HAP-1 (cell line): Measurements from ENCODE around the gene NES.

Experiments used
- DNase-seq, 2 experiments: peaks; one replicate each; pipeline ENCODE4 v3.0.0-alpha.2; 2016 to 2020; ENCODE audit warnings: low spot score in 2 of 2
- H3K27me3 ChIP-seq: fragments of 250-450 bp; sonication (Bioruptor Pico); 2 replicates; pipeline ENCODE4 v1.5.1; 2020; ENCODE audit warnings: low read depth, mild to moderate bottlenecking, moderate library complexity
- H3K36me3 ChIP-seq: fragments of 250-450 bp; sonication (Bioruptor Pico); replicated peaks from 2 replicates; pipeline ENCODE4 v1.5.1; 2020; ENCODE audit warnings: mild to moderate bottlenecking
- H3K4me1 ChIP-seq: fragments of 250-450 bp; sonication (Bioruptor Pico); 2 replicates; pipeline ENCODE4 v1.5.1; 2020; ENCODE audit warnings: mild to moderate bottlenecking
- H3K4me3 ChIP-seq: fragments of 250-450 bp; sonication (Bioruptor Pico); 2 replicates; pipeline ENCODE4 v1.5.1; 2020; ENCODE audit warnings: mild to moderate bottlenecking, moderate library complexity
- H3K9me3 ChIP-seq: fragments of 250-450 bp; sonication (Bioruptor Pico); 2 replicates; pipeline ENCODE4 v1.5.1; 2020; ENCODE audit warnings: mild to moderate bottlenecking, moderate library complexity
- in situ Hi-C: fragments of 300-500 bp; cut with MboI; formaldehyde crosslinking; loops from 3 replicates; pipeline ENCODE4 v1.14.3; 2020; ENCODE audit warnings: low sequenced_read_pairs, inconsistent platforms, mixed read lengths

The NES gene

DNA sequence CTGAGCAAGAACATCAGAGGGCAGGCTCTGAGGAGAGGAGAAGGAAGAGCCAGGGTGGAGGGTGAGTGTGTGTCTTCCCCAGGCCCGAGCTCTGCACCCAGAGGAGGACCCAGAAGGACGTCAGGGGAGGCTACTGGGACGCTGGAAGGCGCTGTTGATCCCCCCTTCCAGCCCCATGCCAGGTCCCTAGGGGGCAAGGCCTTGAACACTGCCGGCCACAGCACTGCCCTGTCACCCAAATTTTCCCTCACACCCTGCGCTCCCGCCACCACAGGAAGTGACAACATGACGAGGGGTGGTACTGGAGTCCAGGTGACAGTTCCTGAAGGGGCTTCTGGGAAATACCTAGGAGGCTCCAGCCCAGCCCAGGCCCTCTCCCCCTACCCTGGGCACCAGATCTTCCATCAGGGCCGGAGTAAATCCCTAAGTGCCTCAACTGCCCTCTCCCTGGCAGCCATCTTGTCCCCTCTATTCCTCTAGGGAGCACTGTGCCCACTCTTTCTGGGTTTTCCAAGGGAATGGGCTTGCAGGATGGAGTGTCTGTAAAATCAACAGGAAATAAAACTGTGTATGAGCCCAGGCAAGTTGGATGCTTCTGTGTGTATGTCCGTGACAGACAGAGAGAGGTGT is 18.1 kb downstream of the NES start:
- Histone ChIP-seq H3K9me3 (no peaks in the 10 kb centered on the region), H3K36me3 (no peaks in the 10 kb centered on the region; the same call in 1 of the 2 replicates), H3K27me3 (no peaks in the 10 kb centered on the region), H3K4me3 (no peak overlapping the region), H3K4me1 (peaks cover 25% of the 10 kb centered on the region)
- in situ Hi-C loops: no loop called here
- DNase-seq: no peak

GRCh38 chr1:156658496-156658895 is 18.7 kb downstream of the NES start:
- DNase-seq: no peak
- Histone ChIP-seq H3K4me1 (peaks cover 25% of the 10 kb centered on the region), H3K27me3 (no peaks in the 10 kb centered on the region), H3K4me3 (no peak overlapping the region), H3K9me3 (no peaks in the 10 kb centered on the region), H3K36me3 (no peaks in the 10 kb centered on the region; the same call in 1 of the 2 replicates)
- in situ Hi-C loops: no loop called here

- no peaks in the 10 kb centered on the region for H3K9me3 ChIP-seq
- H3K4me1 ChIP-seq: peaks cover 25% of the 10 kb centered on the region
- no peak for DNase-seq
- in situ Hi-C loops: no loop called here
- H3K4me3 ChIP-seq: peak overlapping the region; percentile 1
- H3K36me3 ChIP-seq: no peaks in the 10 kb centered on the region; the same call in 1 of the 2 replicates
- H3K27me3 ChIP-seq: no peaks in the 10 kb centered on the region
Observed at GRCh38 chr1:156657741-156658319, 19.4 kb downstream of the NES start.

GRCh38 chr1:156656806-156657740 is 20.1 kb downstream of the NES start:
- in situ Hi-C loops: no loop called here
- Histone ChIP-seq H3K4me3 (peak overlapping the region; percentile 1), H3K27me3 (no peaks in the 10 kb centered on the region), H3K4me1 (peaks cover 20% of the 10 kb centered on the region), H3K9me3 (no peaks in the 10 kb centered on the region), H3K36me3 (no peaks in the 10 kb centered on the region; the same call in 1 of the 2 replicates)
- peak; percentile 63 to 79 for DNase-seq

DNA sequence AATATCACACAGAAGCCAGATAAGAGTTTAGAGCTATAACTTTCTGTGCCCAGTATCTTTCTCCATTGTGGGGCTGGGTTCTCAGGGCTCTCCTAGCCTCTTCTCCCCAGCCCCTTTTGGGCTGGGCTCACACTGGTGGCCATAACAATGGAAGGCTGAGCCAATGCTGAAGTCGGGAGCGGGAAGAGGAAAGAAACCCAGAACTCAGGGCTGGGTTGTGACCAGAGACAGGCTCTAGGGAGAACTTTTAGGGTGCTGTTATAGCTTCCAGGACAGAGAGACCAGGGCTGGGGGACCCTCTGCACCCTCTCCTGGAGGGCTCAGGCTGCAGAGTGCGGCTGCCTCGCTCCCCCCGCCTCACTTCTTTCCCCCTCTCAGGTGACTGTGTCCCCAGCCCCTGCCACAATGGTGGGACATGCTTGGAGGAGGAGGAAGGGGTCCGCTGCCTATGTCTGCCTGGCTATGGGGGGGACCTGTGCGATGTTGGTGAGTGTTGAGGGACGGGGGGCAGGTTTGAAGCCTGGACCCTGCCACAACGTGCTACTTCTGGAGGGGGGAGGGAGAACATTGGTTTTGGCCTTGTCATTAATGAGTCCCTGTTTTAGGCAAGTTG is 21.2 kb downstream of the NES start:
- no peaks in the 10 kb centered on the region for H3K9me3 ChIP-seq
- in situ Hi-C loops: no loop called here
- H3K4me3 ChIP-seq: no peak overlapping the region
- peaks cover 9% of the 10 kb centered on the region for H3K4me1 ChIP-seq
- DNase-seq: no peak
- H3K27me3 ChIP-seq: peaks cover 2% of the 10 kb centered on the region; the same call in 1 of the 2 replicates
- H3K36me3 ChIP-seq: no peaks in the 10 kb centered on the region; the same call in 1 of the 2 replicates

- H3K4me1 ChIP-seq: peaks cover 3% of the 10 kb centered on the region
- DNase-seq: no peak
- no peaks in the 10 kb centered on the region for H3K9me3 ChIP-seq
- in situ Hi-C loops: no loop called here
- H3K4me3 ChIP-seq: no peak overlapping the region
- peaks cover 5% of the 10 kb centered on the region; the same call in 1 of the 2 replicates for H3K27me3 ChIP-seq
- H3K36me3 ChIP-seq: no peaks in the 10 kb centered on the region
Observed at GRCh38 chr1:156655151-156655903, 21.9 kb downstream of the NES start.

GRCh38 chr1:156654700-156655099 is 22.5 kb downstream of the NES start:
- Histone ChIP-seq H3K36me3 (no peaks in the 10 kb centered on the region), H3K4me3 (no peak overlapping the region), H3K4me1 (no peaks in the 10 kb centered on the region; the same call in 1 of the 2 replicates), H3K27me3 (peaks cover 7% of the 10 kb centered on the region; the same call in 1 of the 2 replicates), H3K9me3 (no peaks in the 10 kb centered on the region)
- in situ Hi-C loops: no loop called here
- DNase-seq: no peak

DNA sequence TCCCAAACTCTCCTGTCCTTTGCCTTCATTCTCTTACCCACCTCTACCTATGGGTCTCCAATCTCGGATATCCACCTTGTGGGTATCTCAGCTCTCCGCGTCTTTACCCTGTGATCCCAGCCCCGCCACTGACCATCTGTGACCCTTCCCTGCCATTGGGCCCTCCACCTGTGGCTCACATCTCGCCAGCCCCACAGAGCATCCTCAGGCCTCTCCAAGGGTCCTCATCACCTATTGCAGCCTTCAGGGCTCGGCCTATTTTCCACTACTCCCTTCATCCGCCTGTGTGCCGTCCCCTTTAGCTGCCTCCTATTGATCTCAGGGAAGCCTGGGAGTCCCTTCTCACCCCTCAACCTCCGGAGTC is 24.2 kb downstream of the NES start:
- Histone ChIP-seq H3K9me3 (no peaks in the 10 kb centered on the region), H3K4me3 (no peak overlapping the region), H3K4me1 (no peaks in the 10 kb centered on the region; the same call in 1 of the 2 replicates), H3K27me3 (peaks cover 7% of the 10 kb centered on the region; the same call in 1 of the 2 replicates), H3K36me3 (no peaks in the 10 kb centered on the region)
- in situ Hi-C loops: no loop called here
- DNase-seq: no peak

- in situ Hi-C loops: no loop called here
- H3K27me3 ChIP-seq: peaks cover 7% of the 10 kb centered on the region; the same call in 1 of the 2 replicates
- H3K9me3 ChIP-seq: no peaks in the 10 kb centered on the region
- no peak overlapping the region for H3K4me3 ChIP-seq
- no peaks in the 10 kb centered on the region for H3K36me3 ChIP-seq
- no peaks in the 10 kb centered on the region; the same call in 1 of the 2 replicates for H3K4me1 ChIP-seq
- DNase-seq: peak in 1 of 2 experiments; percentile 77
Observed at GRCh38 chr1:156652131-156652991, 24.8 kb downstream of the NES start.

- H3K9me3 ChIP-seq: no peaks in the 10 kb centered on the region
- no peaks in the 10 kb centered on the region for H3K4me1 ChIP-seq
- peaks cover 11% of the 10 kb centered on the region for H3K27me3 ChIP-seq
- H3K4me3 ChIP-seq: no peak overlapping the region
- H3K36me3 ChIP-seq: no peaks in the 10 kb centered on the region
- in situ Hi-C loops: no loop called here
- DNase-seq: no peak
Observed at GRCh38 chr1:156648951-156649350, 28.3 kb downstream of the NES start.

- Histone ChIP-seq H3K27me3 (peaks cover 11% of the 10 kb centered on the region), H3K9me3 (no peaks in the 10 kb centered on the region), H3K4me1 (no peaks in the 10 kb centered on the region), H3K4me3 (no peak overlapping the region), H3K36me3 (no peaks in the 10 kb centered on the region)
- in situ Hi-C loops: no loop called here
- DNase-seq: no peak
Observed at GRCh38 chr1:156648496-156648895, 28.7 kb downstream of the NES start.

DNA sequence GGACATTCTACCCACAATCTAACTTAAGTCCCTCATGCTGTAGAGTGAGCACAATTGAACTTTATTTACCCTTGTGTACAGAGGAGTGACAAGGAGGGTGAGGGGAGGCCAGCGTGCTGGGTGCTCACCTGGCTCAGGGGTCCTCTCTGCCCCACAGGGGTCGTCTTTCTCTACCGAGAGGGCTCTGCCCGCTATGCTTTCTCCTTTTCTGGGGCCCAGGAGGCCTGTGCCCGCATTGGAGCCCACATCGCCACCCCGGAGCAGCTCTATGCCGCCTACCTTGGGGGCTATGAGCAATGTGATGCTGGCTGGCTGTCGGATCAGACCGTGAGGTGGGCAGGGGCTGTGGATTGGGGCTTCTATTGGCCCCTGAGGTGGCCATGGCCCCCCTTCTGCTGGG is 29.9 kb downstream of the NES start:
- no peaks in the 10 kb centered on the region for H3K4me1 ChIP-seq
- no peak for DNase-seq
- in situ Hi-C loops: no loop called here
- no peak overlapping the region for H3K4me3 ChIP-seq
- no peaks in the 10 kb centered on the region for H3K9me3 ChIP-seq
- H3K27me3 ChIP-seq: peaks cover 11% of the 10 kb centered on the region
- H3K36me3 ChIP-seq: no peaks in the 10 kb centered on the region
